GM12873 (cell line): ENCODE results near the gene KCNS3.

Source experiments
- TF ChIP-seq, protein P1 (sequence below): IDR thresholded peaks from 2 replicates; pipeline ENCODE4 v1.5.1; 2012; ENCODE audit warnings: low read depth, mild to moderate bottlenecking, moderate library complexity, low read length, control low read depth; ENCODE audit not compliant: insufficient read depth; ENCODE audit errors: missing control alignments

The KCNS3 gene

DNA sequence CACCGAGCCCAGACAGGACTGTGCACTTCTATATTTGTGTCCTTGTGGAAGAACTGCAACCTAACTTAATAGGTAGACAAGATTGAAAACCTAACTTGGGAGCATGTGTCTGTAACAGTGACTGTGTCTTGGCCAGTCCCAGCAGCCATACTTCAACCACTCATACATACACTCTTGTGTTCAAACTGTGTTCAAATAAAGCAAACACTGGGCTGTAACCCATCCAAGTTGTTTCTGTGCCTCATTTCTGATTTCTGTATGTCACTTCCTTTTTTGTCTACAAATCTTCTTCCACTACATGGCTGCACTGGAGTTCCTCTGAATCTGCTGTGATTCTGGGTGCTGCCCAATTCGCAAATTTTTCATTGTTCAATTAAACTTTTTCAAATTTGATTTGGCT is 31.2 kb upstream of the KCNS3 start:
- TF ChIP-seq, protein P1, sequence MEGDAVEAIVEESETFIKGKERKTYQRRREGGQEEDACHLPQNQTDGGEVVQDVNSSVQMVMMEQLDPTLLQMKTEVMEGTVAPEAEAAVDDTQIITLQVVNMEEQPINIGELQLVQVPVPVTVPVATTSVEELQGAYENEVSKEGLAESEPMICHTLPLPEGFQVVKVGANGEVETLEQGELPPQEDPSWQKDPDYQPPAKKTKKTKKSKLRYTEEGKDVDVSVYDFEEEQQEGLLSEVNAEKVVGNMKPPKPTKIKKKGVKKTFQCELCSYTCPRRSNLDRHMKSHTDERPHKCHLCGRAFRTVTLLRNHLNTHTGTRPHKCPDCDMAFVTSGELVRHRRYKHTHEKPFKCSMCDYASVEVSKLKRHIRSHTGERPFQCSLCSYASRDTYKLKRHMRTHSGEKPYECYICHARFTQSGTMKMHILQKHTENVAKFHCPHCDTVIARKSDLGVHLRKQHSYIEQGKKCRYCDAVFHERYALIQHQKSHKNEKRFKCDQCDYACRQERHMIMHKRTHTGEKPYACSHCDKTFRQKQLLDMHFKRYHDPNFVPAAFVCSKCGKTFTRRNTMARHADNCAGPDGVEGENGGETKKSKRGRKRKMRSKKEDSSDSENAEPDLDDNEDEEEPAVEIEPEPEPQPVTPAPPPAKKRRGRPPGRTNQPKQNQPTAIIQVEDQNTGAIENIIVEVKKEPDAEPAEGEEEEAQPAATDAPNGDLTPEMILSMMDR = no peak

DNA sequence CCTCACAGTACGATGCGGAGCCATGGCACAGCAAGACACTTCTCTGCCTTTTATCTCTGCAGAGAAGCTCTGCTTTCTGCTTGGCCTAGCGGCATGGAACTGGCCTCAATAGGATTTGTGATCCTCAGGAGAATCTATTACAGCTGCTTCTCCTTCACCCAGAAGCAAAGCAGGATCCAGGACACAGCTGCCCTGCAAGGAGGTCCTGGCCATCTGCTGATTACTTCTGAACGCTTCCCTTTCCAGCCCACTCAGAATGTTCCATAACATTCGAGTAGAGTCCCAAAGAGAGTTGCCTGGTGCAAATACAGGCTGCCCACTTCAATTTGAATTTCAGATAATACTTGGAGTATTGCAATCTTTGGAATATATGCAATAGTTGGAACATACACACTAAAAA is 29.2 kb upstream of the KCNS3 start:
- TF ChIP-seq, protein P1 = no peak

DNA sequence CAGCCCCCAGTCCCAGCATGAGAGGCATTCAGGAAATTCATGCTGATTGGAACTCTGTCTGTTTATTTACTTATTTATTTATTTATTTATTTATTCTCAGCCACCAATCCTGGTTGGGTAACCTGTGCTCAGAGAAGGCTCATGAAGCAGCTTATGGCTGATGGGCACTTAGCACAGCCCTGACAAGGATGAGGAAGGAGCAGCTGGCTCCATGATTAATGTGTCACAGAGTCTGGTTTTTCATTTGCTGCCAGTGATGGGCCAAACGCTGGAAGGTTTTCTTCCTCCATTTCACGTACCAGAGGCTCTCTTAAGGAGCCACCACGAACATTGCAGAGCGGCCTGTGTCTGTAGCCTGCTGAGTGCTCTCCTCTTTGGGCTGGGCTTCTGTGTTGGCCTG is 28.3 kb upstream of the KCNS3 start:
- TF ChIP-seq, protein P1 = no peak

DNA sequence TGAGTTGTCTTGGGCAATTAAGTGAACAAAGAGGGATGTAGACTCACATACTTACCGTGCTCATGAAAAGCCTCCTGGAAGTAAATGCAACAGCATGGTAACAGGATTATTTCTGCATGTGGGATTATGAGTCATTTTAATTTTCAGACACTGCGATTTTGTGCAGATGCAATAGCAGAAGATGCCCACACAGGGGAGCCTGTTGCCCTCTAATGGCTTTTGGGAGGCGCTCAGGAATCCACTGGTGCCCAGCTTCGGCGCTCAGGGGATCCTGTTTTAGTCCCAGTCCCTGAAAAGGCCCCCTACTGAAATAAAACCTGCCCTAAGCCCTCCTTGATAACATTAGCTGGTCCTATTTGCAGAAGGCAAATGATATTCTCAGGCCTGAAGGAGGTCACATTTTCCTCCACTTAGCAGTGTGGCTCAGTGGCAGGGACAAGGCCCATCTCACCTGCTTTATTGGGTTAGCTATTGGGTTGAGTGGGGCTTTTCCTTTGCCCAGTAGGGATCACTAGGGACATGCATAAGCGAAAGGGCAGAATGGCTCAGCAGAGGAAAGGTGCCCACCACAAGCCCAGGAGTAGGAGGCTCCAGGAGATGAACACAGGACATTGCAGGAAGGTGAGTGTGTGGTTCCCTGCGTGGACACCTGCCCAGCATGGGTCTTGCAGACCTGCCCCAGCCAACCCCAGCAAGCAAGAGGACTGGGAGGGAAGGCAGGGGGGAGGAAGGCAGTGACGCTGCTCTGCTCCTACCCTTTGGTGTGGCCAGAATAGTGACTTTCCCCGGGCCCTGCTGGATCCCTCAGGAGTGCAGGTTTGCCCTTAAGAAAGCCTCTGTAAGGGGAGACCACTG is 26.5 kb upstream of the KCNS3 start:
- TF ChIP-seq, protein P1 = peak; percentile 91

DNA sequence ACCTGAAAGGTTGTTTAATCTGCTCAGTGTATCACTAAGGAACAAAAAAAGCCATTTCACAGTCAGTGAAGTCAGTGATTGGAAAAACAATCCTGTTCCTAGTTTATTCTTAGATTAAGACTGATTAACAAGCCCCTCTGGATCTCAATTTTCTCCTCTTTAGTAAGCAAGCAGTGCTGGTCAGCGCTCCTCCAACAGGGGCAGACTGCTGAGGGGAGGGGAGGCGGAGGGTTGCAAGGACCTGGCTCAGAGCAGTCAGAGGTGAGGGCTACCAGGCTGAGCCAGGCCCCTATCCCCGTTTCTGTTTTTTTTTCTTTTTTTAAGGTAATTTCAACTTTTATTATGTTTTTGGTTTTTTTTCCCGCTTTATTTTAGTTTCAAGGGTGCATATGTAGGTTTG is 24.7 kb upstream of the KCNS3 start:
- TF ChIP-seq, protein P1 = no peak

DNA sequence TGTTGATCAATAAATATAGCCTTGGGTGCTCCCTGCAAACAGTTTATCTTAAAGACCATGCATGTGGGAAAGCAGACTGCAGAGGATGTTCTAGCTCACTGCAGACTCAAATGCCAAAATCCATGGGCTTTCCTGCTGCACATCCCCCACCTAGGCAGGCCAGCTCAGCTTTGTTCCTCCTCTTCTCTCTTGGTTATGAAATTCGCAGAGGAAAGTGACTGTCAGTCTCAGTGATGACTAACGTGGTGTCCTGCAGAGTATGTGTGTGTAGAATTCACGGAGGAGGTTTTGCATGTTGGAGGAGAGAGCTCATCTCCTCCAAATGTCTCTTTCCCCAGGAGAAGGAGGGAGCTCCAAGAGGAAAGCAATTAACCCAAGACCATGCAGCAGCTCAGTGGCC is 21.4 kb upstream of the KCNS3 start:
- TF ChIP-seq, protein P1 = no peak

DNA sequence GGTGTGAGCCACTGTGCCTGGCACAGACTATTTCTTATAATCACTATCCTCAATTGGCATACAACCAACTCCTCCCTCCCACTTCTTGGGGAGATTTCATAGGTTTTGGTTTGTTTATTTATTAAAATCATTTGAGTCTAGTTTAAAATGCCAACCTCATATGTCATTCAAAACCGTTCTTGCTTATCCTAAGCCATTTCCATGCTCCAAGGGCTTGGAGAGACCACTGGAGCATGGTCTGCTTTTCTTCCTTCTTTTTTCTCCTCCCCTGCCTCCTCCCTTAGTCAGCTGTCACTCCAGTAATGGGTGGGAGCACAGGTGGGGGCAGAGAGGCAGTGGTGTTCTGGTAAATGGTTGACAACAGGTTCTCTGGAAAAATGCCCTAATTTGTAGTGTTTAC is 20.4 kb upstream of the KCNS3 start:
- TF ChIP-seq, protein P1 = no peak
